ENCODE data around the gene PEX11G. TPM values are rescaled to one million over a fixed set of nuclear protein-coding genes. Genes with fewer than 3 reads are reported as not detected.

PEX11G gene
- total and polyA plus RNA-seq, 9 of the 15 experiments (the other 6 are each of a cell fraction or from before 2014, with no cell fraction given) = 0.07 to 3.2 (median 0.70) TPM; not detected in 1

DNA sequence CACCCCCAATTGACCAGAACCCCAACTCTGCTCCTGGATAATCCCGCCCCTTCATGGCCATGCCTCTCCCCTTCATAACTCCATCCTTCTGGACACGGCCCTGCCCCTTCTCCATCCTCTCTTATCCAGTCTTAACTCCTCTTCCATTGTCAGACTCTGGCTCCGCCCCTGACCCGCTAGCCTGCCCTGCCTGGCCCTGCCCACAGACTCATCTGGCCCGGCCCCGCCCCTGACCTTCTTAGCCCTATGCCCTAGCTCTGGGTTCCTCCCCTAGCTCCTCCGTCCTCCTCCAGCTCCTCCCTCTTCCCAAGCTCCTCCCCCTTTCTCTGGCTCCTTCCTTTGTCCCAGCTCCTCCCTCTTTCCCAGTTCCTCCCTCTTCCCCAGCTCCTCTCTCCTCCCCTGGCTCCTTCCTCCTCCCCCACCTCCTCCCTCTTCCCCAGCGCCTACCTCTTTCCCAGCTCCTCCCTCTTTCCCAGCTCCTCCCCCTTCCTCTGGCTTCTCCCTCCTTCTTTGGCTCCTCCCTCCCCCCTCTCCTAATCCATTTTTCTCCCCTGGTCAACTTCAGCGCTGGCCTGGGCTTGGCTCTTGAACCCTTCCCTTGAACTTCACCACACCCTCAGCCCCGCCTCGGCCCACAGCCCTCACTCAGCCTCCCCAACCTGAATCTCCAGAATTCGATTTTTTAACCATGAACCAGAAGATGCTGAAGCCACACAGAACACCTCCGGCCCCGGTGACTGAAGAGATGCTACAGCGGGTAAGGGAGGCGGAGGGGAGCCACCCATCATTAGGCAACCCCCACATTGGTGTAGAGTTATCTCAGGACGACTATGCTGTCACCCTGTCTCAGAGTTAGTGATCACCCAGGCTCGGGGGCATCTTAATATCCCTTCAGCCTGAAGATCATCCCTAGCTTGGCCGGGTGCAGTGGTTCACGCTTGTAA, 17.8 kb upstream of the PEX11G start (continued):
- TF ChIP-seq HIVEP1 (CRISPR knock-in tag; IDR thresholded peaks at IDR 0.05) = no peak
- TF ChIP-seq TFAM (CRISPR knock-in tag; conservative IDR thresholded peaks at IDR 0.05) = no peak
- no peak for TF ChIP-seq ZNF174 (CRISPR knock-in tag; IDR thresholded peaks at IDR 0.05)
- no peak for TF ChIP-seq ELF1 (tag; IDR thresholded peaks at IDR 0.05)
- TF ChIP-seq, protein P1, sequence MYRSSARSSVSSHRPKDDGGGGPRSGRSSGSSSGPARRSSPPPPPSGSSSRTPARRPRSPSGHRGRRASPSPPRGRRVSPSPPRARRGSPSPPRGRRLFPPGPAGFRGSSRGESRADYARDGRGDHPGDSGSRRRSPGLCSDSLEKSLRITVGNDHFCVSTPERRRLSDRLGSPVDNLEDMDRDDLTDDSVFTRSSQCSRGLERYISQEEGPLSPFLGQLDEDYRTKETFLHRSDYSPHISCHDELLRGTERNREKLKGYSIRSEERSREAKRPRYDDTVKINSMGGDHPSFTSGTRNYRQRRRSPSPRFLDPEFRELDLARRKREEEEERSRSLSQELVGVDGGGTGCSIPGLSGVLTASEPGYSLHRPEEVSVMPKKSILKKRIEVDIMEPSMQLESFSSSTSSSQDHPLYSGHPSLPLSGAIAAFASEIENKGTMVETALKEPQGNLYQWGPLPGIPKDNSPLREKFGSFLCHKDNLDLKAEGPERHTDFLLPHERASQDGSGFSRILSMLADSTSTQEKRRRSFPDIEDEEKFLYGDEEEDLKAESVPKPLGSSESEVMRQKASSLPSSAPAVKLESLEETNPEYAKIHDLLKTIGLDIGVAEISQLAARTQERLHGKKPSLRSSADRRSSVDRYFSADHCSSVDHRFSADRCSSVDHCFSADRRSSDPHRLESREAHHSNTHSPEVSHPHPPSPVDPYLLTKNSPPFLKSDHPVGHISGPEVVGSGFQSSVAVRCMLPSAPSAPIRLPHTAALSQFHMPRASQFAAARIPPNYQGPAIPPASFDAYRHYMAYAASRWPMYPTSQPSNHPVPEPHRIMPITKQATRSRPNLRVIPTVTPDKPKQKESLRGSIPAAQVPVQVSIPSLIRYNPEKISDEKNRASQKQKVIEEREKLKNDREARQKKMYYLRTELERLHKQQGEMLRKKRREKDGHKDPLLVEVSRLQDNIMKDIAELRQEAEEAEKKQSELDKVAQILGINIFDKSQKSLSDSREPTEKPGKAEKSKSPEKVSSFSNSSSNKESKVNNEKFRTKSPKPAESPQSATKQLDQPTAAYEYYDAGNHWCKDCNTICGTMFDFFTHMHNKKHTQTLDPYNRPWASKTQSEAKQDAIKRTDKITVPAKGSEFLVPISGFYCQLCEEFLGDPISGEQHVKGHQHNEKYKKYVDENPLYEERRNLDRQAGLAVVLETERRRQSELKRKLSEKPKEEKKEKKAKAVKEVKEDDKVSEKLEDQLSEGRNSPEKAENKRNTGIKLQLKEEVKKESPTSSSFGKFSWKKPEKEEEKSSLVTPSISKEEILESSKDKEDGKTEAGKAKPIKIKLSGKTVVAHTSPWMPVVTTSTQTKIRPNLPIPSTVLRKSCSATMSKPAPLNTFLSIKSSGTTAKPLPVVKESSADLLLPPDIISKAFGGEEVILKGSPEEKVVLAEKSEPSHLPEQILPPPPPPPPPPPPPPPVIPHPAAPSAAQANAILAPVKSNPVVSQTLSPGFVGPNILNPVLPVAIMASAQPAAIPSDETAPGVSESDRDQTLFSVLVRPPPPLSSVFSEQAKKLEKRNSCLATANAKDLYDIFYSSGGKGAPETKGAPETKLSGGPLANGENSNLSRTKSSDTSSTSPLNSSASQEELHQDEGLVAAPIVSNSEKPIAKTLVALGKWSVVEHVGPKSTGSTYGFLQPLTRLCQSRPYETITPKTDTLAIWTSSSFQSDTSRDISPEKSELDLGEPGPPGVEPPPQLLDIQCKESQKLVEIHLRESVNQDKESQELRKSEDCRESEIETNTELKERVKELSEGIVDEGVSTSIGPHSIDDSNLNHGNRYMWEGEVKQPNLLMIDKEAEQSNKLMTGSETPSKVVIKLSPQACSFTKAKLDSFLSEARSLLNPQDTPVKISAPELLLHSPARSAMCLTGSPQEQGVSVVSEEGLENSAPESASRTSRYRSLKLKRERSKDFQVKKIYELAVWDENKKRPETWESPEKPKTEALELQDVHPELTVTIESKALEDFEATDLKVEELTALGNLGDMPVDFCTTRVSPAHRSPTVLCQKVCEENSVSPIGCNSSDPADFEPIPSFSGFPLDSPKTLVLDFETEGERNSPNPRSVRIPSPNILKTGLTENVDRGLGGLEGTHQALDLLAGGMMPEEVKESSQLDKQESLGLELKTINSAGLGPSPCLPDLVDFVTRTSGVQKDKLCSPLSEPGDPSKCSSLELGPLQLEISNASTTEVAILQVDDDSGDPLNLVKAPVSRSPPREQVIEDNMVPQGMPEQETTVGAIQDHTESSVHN (IDR thresholded peaks at IDR 0.05; ENCODE audit: borderline replicate concordance in 1 of 2, low read depth in 1 of 2) = no peak
- TF ChIP-seq, protein P2, sequence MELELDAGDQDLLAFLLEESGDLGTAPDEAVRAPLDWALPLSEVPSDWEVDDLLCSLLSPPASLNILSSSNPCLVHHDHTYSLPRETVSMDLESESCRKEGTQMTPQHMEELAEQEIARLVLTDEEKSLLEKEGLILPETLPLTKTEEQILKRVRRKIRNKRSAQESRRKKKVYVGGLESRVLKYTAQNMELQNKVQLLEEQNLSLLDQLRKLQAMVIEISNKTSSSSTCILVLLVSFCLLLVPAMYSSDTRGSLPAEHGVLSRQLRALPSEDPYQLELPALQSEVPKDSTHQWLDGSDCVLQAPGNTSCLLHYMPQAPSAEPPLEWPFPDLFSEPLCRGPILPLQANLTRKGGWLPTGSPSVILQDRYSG (tag; conservative IDR thresholded peaks at IDR 0.05; ENCODE audit: low read depth) = no peak
- TF ChIP-seq, protein P3, sequence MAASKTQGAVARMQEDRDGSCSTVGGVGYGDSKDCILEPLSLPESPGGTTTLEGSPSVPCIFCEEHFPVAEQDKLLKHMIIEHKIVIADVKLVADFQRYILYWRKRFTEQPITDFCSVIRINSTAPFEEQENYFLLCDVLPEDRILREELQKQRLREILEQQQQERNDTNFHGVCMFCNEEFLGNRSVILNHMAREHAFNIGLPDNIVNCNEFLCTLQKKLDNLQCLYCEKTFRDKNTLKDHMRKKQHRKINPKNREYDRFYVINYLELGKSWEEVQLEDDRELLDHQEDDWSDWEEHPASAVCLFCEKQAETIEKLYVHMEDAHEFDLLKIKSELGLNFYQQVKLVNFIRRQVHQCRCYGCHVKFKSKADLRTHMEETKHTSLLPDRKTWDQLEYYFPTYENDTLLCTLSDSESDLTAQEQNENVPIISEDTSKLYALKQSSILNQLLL (CRISPR knock-in tag; IDR thresholded peaks at IDR 0.05; ENCODE audit: borderline replicate concordance) = no peak
- 0 out of 4 replicates have a peak, but pooled peaks of 1 of the 2 experiments have one; percentile 28 for TF ChIP-seq SIN3A (IDR thresholded peaks at IDR 0.05; ENCODE audit: borderline replicate concordance in 2 of 2, control insufficient read depth in 1 of 2, low read depth in 2 of 2, low read length in 2 of 2)
- no peak for TF ChIP-seq HNRNPUL1 (IDR thresholded peaks at IDR 0.05; ENCODE audit: low read length)
- no peak for TF ChIP-seq PHTF2 (CRISPR knock-in tag; IDR thresholded peaks at IDR 0.05)
- TF ChIP-seq NCOR1 (IDR thresholded peaks at IDR 0.05) = no peak
- no peak for TF ChIP-seq ZNF12 (CRISPR knock-in tag; IDR thresholded peaks at IDR 0.05)
- no peak for TF ChIP-seq SMAD4 (CRISPR knock-in tag; conservative IDR thresholded peaks at IDR 0.05)
- peak; percentile 99 for TF ChIP-seq NBN (IDR thresholded peaks at IDR 0.05; ENCODE audit: low read depth)
- TF ChIP-seq, protein P4, sequence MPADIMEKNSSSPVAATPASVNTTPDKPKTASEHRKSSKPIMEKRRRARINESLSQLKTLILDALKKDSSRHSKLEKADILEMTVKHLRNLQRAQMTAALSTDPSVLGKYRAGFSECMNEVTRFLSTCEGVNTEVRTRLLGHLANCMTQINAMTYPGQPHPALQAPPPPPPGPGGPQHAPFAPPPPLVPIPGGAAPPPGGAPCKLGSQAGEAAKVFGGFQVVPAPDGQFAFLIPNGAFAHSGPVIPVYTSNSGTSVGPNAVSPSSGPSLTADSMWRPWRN (IDR thresholded peaks at IDR 0.05; ENCODE audit: low read depth) = no peak
- TF ChIP-seq BHLHE40 (IDR thresholded peaks at IDR 0.05; ENCODE audit: low read length) = no peak

Measured in K562 (cell line).